HG02885 (cell line): ENCODE results near the gene KIF26B.

Experiments
- ATAC-seq: cut with Tn5 transposase; IDR thresholded peaks from one replicate; pipeline ENCODE4 v1.9.1; 2021; ENCODE audit warnings: mild to moderate bottlenecking; ENCODE audit not compliant: unreplicated experiment, poor library complexity

Gene KIF26B

GRCh38 chr1:245370175-245370825 is 215.5 kb downstream of the KIF26B start:
- ATAC-seq, result no peak

GRCh38 chr1:245370905-245371581 is 216.3 kb downstream of the KIF26B start:
- no peak for ATAC-seq

DNA sequence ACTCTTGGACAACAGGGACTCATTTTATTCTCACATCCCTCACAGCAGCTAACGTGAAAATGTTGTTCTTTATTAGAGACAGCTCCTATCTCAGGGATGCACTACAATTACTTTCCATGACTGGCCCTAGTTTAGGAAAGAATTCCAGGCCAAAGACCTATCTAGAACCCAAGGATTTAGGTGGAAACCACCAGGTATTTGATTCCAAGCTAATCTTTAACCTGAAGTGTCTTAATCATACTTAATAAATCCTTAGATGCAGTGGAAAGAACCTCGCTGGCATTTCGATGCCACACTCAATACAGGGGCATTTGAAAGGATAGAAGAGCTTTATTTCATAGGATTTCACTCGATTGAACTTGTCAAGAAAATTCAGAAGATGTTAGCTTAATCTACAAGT is 218.3 kb downstream of the KIF26B start:
- ATAC-seq, result no peak

- ATAC-seq, result no peak
Observed at GRCh38 chr1:245375789-245376460, 221.1 kb downstream of the KIF26B start.

DNA sequence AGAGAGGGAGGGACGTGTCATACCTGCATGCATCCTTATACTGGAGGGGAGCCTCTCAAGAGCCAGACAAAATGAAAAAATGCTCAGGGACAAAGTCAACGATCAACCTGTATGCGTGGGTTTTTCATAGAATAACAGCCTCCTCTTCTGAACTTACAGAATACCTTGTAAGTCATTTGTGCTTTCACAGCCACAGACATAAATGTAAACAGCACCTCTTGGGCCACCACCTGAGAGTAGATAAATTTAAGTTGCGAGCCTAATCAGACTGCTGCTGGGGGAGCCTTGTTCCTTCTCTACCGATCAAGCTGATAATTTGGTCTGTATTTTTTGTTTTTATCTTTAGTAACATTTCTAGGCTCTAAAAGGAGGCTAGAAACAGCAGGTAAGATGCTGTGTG is 223.1 kb downstream of the KIF26B start:
- ATAC-seq, result no peak

DNA sequence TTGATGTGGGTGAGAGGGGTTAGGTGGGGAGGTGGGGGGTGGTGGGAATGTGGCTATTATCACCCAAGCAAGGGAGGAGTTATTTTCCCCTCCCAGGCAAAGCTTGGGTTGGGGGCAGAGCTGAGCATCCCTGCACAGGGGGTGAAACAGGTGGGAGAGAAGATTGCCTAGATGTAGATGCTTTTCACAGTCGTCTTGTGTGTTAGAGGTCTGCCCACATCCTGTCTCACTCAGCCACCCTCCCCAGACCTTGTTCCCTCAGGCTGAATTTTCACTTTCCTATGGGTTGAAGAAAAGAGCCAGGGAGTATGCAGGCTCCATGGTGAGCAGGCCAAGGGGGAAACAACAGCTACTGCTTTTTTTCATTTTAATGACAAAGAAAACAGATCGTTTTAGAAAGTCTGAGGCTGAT is 223.5 kb downstream of the KIF26B start:
- ATAC-seq, result no peak

- no peak for ATAC-seq
Observed at GRCh38 chr1:245378745-245379144, 224.0 kb downstream of the KIF26B start.

DNA sequence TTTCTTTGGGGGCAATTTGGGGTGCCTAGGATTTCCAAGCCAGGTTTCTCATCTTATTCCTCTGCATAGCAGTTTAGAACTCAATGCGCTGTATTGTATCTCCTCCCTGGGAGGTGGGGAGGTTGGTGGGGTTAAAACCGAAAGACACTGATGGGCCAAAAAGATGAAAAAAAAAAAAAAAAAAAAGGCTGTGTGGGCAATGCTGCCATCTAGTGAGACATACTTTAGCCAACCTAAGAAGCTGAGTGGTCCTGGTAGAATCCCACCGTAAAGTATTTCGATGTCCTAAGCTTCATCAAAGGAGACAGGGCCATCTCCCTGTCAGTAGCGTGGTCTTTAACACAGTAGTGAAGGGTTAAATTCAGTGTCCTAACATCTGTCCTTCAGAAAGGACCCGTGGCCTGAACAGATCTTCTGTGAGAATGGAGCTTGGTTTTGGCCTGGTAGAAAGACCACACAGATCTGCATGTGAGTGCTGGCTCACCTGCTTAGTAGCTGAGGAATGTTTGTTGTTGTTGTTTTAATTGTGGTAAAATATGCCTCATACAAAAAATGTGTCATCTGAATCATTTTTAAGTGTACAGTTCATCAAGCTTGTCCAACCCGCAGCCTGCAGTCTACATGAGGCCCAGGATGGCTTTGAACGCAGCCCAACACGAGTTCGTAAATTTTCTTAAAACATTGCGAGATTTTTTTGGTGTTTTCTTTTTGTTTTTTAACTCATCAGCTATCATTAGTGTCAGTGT is 226.2 kb downstream of the KIF26B start:
- ATAC-seq, result no peak

- no peak for ATAC-seq
Observed at GRCh38 chr1:245382981-245383380, 228.2 kb downstream of the KIF26B start.

- no peak for ATAC-seq
Observed at GRCh38 chr1:245383396-245384330, 228.9 kb downstream of the KIF26B start.

GRCh38 chr1:245386297-245386971 is 231.6 kb downstream of the KIF26B start:
- ATAC-seq, result no peak

- ATAC-seq, result no peak
Observed at GRCh38 chr1:245388687-245389086, 233.9 kb downstream of the KIF26B start.

GRCh38 chr1:245389873-245390272 is 235.1 kb downstream of the KIF26B start:
- ATAC-seq, result no peak

GRCh38 chr1:245390975-245391374 is 236.2 kb downstream of the KIF26B start:
- no peak for ATAC-seq

- ATAC-seq, result no peak
Observed at GRCh38 chr1:245393694-245394093, 238.9 kb downstream of the KIF26B start.

- no peak for ATAC-seq
Observed at GRCh38 chr1:245395680-245396079, 240.9 kb downstream of the KIF26B start.

- ATAC-seq, result no peak
Observed at GRCh38 chr1:245396615-245397014, 241.8 kb downstream of the KIF26B start.

- no peak for ATAC-seq
Observed at GRCh38 chr1:245397771-245398170, 243.0 kb downstream of the KIF26B start.

DNA sequence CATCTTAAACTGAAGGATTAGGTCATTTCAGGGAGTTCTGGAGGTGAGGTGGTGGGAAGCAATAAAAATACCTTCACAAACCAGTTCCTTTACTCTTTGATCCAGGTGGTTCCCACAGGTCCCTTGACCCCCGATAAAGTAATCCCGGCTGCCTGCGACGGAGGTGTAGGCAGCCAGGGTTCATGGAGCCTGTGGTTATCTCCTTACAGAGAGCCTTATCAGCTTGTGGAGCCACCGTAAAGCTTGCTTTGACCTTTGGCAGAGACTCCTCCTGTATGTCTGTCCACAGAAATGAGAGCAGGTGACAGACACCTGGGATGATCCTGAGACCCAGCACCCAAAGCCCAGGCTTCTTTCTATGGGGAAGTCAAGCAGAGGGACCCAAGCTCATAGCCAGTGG is 243.4 kb downstream of the KIF26B start:
- ATAC-seq, result no peak
